Measurements from ENCODE around the gene TESK2. TPM values are rescaled to one million over a fixed set of nuclear protein-coding genes. Genes with fewer than 3 reads are reported as not detected.
"Not testable (repeated sequence)": the region's sequence is repeated elsewhere in the genome, so short reads cannot be mapped to it uniquely, and the experiment has no call there.

The TESK2 gene
- polyA plus RNA-seq, 1 donor from 2014 or later = 0.51 TPM

DNA sequence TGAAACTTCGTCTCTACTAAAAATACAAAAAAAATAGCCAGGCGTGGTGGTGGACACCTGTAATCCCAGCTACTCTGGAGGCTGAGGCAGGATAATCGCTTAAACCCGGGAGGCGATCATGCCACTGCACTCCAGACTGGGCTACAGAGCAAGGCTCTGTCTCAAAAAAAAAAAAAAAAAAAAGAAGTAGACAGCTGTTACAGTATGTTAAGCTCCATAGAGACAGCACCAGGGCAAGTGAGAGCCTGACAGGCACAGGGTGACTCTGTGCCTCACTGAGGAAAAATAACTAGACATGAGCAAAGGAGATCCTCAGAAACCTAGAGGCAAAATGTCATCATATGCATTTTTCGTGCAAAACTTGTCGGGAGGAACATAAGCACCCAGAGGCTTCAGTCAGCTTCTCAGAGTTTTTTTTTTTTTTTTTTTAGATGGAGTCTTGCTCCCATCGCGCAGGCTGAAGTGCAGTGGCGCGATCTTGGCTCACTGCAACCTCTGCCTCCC, 39.7 kb upstream of the TESK2 start:
- no peak overlapping the region for H3K4me3 ChIP-seq (ENCODE audit: low read length)
- H2AFZ ChIP-seq (ENCODE audit: low read depth, low read length) = no peak overlapping the region
- TF ChIP-seq, protein P1, sequence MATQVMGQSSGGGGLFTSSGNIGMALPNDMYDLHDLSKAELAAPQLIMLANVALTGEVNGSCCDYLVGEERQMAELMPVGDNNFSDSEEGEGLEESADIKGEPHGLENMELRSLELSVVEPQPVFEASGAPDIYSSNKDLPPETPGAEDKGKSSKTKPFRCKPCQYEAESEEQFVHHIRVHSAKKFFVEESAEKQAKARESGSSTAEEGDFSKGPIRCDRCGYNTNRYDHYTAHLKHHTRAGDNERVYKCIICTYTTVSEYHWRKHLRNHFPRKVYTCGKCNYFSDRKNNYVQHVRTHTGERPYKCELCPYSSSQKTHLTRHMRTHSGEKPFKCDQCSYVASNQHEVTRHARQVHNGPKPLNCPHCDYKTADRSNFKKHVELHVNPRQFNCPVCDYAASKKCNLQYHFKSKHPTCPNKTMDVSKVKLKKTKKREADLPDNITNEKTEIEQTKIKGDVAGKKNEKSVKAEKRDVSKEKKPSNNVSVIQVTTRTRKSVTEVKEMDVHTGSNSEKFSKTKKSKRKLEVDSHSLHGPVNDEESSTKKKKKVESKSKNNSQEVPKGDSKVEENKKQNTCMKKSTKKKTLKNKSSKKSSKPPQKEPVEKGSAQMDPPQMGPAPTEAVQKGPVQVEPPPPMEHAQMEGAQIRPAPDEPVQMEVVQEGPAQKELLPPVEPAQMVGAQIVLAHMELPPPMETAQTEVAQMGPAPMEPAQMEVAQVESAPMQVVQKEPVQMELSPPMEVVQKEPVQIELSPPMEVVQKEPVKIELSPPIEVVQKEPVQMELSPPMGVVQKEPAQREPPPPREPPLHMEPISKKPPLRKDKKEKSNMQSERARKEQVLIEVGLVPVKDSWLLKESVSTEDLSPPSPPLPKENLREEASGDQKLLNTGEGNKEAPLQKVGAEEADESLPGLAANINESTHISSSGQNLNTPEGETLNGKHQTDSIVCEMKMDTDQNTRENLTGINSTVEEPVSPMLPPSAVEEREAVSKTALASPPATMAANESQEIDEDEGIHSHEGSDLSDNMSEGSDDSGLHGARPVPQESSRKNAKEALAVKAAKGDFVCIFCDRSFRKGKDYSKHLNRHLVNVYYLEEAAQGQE (IDR thresholded peaks at IDR 0.05; ENCODE audit: borderline replicate concordance) = no peak
- TF ChIP-seq, protein P2, sequence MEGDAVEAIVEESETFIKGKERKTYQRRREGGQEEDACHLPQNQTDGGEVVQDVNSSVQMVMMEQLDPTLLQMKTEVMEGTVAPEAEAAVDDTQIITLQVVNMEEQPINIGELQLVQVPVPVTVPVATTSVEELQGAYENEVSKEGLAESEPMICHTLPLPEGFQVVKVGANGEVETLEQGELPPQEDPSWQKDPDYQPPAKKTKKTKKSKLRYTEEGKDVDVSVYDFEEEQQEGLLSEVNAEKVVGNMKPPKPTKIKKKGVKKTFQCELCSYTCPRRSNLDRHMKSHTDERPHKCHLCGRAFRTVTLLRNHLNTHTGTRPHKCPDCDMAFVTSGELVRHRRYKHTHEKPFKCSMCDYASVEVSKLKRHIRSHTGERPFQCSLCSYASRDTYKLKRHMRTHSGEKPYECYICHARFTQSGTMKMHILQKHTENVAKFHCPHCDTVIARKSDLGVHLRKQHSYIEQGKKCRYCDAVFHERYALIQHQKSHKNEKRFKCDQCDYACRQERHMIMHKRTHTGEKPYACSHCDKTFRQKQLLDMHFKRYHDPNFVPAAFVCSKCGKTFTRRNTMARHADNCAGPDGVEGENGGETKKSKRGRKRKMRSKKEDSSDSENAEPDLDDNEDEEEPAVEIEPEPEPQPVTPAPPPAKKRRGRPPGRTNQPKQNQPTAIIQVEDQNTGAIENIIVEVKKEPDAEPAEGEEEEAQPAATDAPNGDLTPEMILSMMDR (IDR thresholded peaks at IDR 0.05; ENCODE audit: poor library complexity, severe bottlenecking) = no peak
- TF ChIP-seq TAF1 (IDR thresholded peaks at IDR 0.05; ENCODE audit: low read depth) = no peak
- TF ChIP-seq EZH2 (IDR thresholded peaks at IDR 0.05; ENCODE audit: borderline replicate concordance, insufficient read depth, low read length, poor library complexity, severe bottlenecking) = no peak
- no peak for TF ChIP-seq MXI1 (conservative IDR thresholded peaks at IDR 0.05; ENCODE audit: poor library complexity, severe bottlenecking)
- TF ChIP-seq EP300 (conservative IDR thresholded peaks at IDR 0.05; ENCODE audit: poor library complexity, severe bottlenecking) = no peak
- TF ChIP-seq POLR2AphosphoS5 (IDR thresholded peaks at IDR 0.05) = no peak
- TF ChIP-seq RAD21 (conservative IDR thresholded peaks at IDR 0.05) = no peak
- no peaks in the 10 kb centered on the region for H3K9me2 ChIP-seq (ENCODE audit: insufficient read depth, low read length)
- H3K9me3 ChIP-seq (ENCODE audit: low read length) = no peaks in the 10 kb centered on the region
- no peaks in the 10 kb centered on the region for H4K20me1 ChIP-seq (ENCODE audit: insufficient read depth)
- no peaks in the 10 kb centered on the region for H3F3A ChIP-seq (ENCODE audit: insufficient read depth, low read length, poor library complexity, severe bottlenecking)
- no peaks in the 10 kb centered on the region for H3K36me3 ChIP-seq (ENCODE audit: insufficient read depth, low read length)
- H3K79me2 ChIP-seq (replicated peaks; ENCODE audit: insufficient read depth, low read length) = no peaks in the 10 kb centered on the region
- no peak overlapping the region for H3K27ac ChIP-seq (ENCODE audit: low read length)
- H3K27me3 ChIP-seq (ENCODE audit: insufficient read depth, low read depth, low read length) = no peaks in the 10 kb centered on the region
- no peak overlapping the region for H3K4me2 ChIP-seq (ENCODE audit: low read length)
- no peak overlapping the region for H3K9ac ChIP-seq (ENCODE audit: low read length)

DNA sequence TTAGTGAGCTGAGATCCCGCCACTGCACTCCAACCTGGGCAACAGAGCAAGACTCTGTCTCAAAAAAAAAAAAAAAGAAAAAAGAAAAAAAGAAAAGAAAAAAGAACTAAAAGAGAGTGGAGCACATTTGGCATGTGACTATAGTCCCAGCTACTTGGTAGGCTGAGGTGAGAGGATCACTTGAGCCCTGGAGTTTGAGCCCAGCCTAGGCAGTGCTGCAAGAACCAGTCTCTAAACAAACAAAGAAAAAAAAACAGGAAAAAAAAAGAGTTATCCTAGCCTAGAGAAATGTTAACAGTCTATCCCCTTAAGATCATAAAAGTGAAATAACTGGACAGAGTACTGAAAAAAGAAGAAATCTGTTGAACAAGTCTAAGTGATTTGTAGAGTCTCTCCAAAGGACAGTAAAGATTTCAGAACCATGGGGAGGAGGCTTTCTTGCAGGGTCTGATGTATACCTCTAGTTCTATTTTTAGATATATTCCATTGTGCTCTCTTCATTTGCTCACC, 35.2 kb upstream of the TESK2 start:
- no peaks in the 10 kb centered on the region for H3F3A ChIP-seq (ENCODE audit: insufficient read depth, low read length, poor library complexity, severe bottlenecking)
- H3K4me3 ChIP-seq (ENCODE audit: low read length) = no peak overlapping the region
- no peak overlapping the region for H3K4me2 ChIP-seq (ENCODE audit: low read length)
- H3K9me2 ChIP-seq (ENCODE audit: insufficient read depth, low read length) = no peaks in the 10 kb centered on the region
- peaks cover 12% of the 10 kb centered on the region for H3K79me2 ChIP-seq (replicated peaks; ENCODE audit: insufficient read depth, low read length)
- H3K9me3 ChIP-seq (ENCODE audit: low read length) = no peaks in the 10 kb centered on the region
- H2AFZ ChIP-seq (ENCODE audit: low read depth, low read length) = no peak overlapping the region
- H3K36me3 ChIP-seq (ENCODE audit: insufficient read depth, low read length) = no peaks in the 10 kb centered on the region
- no peaks in the 10 kb centered on the region for H3K27me3 ChIP-seq (ENCODE audit: insufficient read depth, low read depth, low read length)
- no peak overlapping the region for H3K9ac ChIP-seq (ENCODE audit: low read length)
- no peak overlapping the region for H3K27ac ChIP-seq (ENCODE audit: low read length)
- H4K20me1 ChIP-seq (ENCODE audit: insufficient read depth) = no peaks in the 10 kb centered on the region
- TF ChIP-seq RAD21 (conservative IDR thresholded peaks at IDR 0.05) (no peak), EZH2 (IDR thresholded peaks at IDR 0.05; ENCODE audit: borderline replicate concordance, insufficient read depth, low read length, poor library complexity, severe bottlenecking) (no peak), POLR2AphosphoS5 (IDR thresholded peaks at IDR 0.05) (no peak), SMC3 (conservative IDR thresholded peaks at IDR 0.05; ENCODE audit: poor library complexity) (no peak), EP300 (conservative IDR thresholded peaks at IDR 0.05; ENCODE audit: poor library complexity, severe bottlenecking) (no peak), TAF1 (IDR thresholded peaks at IDR 0.05; ENCODE audit: low read depth) (no peak), MXI1 (conservative IDR thresholded peaks at IDR 0.05; ENCODE audit: poor library complexity, severe bottlenecking) (no peak)
- TF ChIP-seq, protein P1 (IDR thresholded peaks at IDR 0.05; ENCODE audit: borderline replicate concordance) = no peak
- TF ChIP-seq, protein P2 (IDR thresholded peaks at IDR 0.05; ENCODE audit: poor library complexity, severe bottlenecking) = no peak

DNA sequence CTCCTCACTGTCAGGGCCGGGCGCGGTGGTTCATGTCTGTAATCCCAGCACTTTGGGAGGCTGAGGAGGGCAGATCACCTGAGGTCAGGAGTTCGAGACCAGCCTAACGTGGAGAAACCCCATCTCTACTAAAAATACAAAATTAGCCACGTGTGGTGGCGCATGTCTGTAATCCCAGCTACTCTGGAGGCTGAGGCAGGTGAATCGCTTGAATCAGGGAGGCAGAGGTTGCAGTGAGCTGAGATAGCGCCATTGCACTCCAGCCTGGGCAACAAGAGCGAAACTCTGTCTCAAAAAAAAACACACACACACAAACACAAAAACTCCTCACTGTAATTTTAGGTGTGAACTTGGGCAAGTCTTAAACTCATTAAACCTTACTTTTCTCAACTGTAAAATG, 33.0 kb upstream of the TESK2 start:
- not testable (repeated sequence) for H3K27ac ChIP-seq (ENCODE audit: low read length); H3K36me3 ChIP-seq (ENCODE audit: insufficient read depth, low read length); H3K9me2 ChIP-seq (ENCODE audit: insufficient read depth, low read length); H2AFZ ChIP-seq (ENCODE audit: low read depth, low read length); H4K20me1 ChIP-seq (ENCODE audit: insufficient read depth); H3F3A ChIP-seq (ENCODE audit: insufficient read depth, low read length, poor library complexity, severe bottlenecking); H3K9ac ChIP-seq (ENCODE audit: low read length); H3K27me3 ChIP-seq (ENCODE audit: insufficient read depth, low read depth, low read length); H3K9me3 ChIP-seq (ENCODE audit: low read length); H3K4me2 ChIP-seq (ENCODE audit: low read length); H3K4me3 ChIP-seq (ENCODE audit: low read length)
- H3K79me2 ChIP-seq (replicated peaks; ENCODE audit: insufficient read depth, low read length) = peaks cover 18% of the 10 kb centered on the region

All from neural cell (in vitro differentiated cells).